H1 (cell line): Measurements from ENCODE around the gene LAT. TPM values are rescaled to one million over a fixed set of nuclear protein-coding genes. Genes with fewer than 3 reads are reported as not detected.

Experiments
- EP300 ChIP-seq, 2 experiments: IDR thresholded peaks; 1 replicate in 1 of 2; 2 replicates in 1 of 2; pipeline ENCODE4 v1.6.1; 2011 to 2012; ENCODE audit warnings: low read depth in 2 of 2, low read length in 2 of 2, mild to moderate bottlenecking in 2 of 2, borderline replicate concordance in 1 of 2, inconsistent platforms in 1 of 2, moderate library complexity in 1 of 2
- FOSL1 ChIP-seq: IDR thresholded peaks from 2 replicates; pipeline ENCODE4 v1.6.1; 2011; ENCODE audit warnings: mild to moderate bottlenecking, low read depth, low read length, moderate library complexity; ENCODE audit not compliant: insufficient read depth
- SIN3A ChIP-seq, 2 experiments: IDR thresholded peaks in 1 of 2; conservative IDR thresholded peaks in 1 of 2; 2 replicates each; pipeline ENCODE4 v1.6.1; 2011 to 2012; ENCODE audit warnings: low read length in 2 of 2, improper control_type of control experiment in 1 of 2, low read depth in 1 of 2, mild to moderate bottlenecking in 1 of 2
- SP2 ChIP-seq: IDR thresholded peaks from 2 replicates; pipeline ENCODE4 v1.6.1; 2012; ENCODE audit warnings: mild to moderate bottlenecking, low read length, inconsistent platforms
- TAF1 ChIP-seq: IDR thresholded peaks from 2 replicates; pipeline ENCODE4 v1.6.1; 2011; ENCODE audit warnings: mild to moderate bottlenecking, low read depth, low read length
- TBP ChIP-seq: IDR thresholded peaks from 2 replicates; pipeline ENCODE4 v1.6.1; 2011; ENCODE audit warnings: low read depth, low read length, improper control_type of control experiment
- YY1 ChIP-seq: IDR thresholded peaks from 2 replicates; pipeline ENCODE4 v1.6.1; 2011; ENCODE audit warnings: low read depth, mild to moderate bottlenecking, low read length
- ZNF274 ChIP-seq: IDR thresholded peaks from 2 replicates; pipeline ENCODE4 v1.7.0; 2012; ENCODE audit warnings: low read length, borderline replicate concordance; ENCODE audit errors: extremely low read depth
- polyA plus RNA-seq, 7 experiments: library from polyadenylated mRNA; depleted of rRNA in 3 of 7; stranded (reverse) in 5 of 7; unstranded in 2 of 7; fragments of >200 nt in 5 of 7; fragments of 200-250 nt in 2 of 7; gene quantifications; 1 replicate in 5 of 7; 2 replicates in 1 of 7; 4 replicates in 1 of 7; pipeline versions ENCODE4 v1.2.1 to v1.2.3, GENCODE V29; 2011 to 2013; ENCODE audit warnings: missing spikeins in 2 of 7, mixed read lengths in 2 of 7
- total RNA-seq: library from RNA; stranded (reverse); fragmentation: NEBNext Ultra II Directional; extraction: Animal tissue kit (Norgen Biotek cat#: 25700); gene quantifications from 2 replicates; pipeline ENCODE4 v1.2.1, GENCODE V29; 2021
- TF ChIP-seq, protein P1 (sequence below): fragments of 300-600 bp; sonication (generic); IDR thresholded peaks from 2 replicates; pipeline ENCODE4 v1.7.1; 2012; ENCODE audit warnings: low read length, moderate library complexity, mild to moderate bottlenecking, inconsistent platforms; ENCODE audit not compliant: insufficient replicate concordance
- TF ChIP-seq, protein P2 (sequence below): IDR thresholded peaks from 2 replicates; pipeline ENCODE4 v1.6.1; 2012; ENCODE audit warnings: low read length, inconsistent platforms

Gene LAT
- total and polyA plus RNA-seq, 2 of the 8 experiments (the other 6 are each of a cell fraction or from before 2014, with no cell fraction given): 2.7 to 3.4 TPM

DNA sequence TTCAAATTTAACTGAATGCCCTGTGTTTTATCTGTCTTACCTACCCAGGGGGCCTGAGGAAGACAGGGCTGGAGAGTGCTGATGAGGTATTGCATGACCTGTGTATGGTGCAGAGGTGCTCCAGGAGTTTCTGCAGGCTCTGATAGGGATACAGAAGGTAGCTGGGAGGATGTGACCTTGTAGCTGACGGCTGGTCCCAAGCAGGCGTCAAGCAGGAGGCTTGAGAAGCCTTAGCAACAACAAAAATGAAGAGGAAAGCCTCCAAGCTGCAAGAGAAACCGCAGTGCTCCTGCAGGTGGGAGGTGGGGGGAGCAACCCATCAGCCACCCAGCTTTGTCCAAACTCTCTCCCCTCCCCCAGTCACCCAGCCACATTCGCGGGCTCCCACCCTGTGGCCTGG lies 40.4 kb downstream of the LAT start (continued):
- TF ChIP-seq, protein P1, sequence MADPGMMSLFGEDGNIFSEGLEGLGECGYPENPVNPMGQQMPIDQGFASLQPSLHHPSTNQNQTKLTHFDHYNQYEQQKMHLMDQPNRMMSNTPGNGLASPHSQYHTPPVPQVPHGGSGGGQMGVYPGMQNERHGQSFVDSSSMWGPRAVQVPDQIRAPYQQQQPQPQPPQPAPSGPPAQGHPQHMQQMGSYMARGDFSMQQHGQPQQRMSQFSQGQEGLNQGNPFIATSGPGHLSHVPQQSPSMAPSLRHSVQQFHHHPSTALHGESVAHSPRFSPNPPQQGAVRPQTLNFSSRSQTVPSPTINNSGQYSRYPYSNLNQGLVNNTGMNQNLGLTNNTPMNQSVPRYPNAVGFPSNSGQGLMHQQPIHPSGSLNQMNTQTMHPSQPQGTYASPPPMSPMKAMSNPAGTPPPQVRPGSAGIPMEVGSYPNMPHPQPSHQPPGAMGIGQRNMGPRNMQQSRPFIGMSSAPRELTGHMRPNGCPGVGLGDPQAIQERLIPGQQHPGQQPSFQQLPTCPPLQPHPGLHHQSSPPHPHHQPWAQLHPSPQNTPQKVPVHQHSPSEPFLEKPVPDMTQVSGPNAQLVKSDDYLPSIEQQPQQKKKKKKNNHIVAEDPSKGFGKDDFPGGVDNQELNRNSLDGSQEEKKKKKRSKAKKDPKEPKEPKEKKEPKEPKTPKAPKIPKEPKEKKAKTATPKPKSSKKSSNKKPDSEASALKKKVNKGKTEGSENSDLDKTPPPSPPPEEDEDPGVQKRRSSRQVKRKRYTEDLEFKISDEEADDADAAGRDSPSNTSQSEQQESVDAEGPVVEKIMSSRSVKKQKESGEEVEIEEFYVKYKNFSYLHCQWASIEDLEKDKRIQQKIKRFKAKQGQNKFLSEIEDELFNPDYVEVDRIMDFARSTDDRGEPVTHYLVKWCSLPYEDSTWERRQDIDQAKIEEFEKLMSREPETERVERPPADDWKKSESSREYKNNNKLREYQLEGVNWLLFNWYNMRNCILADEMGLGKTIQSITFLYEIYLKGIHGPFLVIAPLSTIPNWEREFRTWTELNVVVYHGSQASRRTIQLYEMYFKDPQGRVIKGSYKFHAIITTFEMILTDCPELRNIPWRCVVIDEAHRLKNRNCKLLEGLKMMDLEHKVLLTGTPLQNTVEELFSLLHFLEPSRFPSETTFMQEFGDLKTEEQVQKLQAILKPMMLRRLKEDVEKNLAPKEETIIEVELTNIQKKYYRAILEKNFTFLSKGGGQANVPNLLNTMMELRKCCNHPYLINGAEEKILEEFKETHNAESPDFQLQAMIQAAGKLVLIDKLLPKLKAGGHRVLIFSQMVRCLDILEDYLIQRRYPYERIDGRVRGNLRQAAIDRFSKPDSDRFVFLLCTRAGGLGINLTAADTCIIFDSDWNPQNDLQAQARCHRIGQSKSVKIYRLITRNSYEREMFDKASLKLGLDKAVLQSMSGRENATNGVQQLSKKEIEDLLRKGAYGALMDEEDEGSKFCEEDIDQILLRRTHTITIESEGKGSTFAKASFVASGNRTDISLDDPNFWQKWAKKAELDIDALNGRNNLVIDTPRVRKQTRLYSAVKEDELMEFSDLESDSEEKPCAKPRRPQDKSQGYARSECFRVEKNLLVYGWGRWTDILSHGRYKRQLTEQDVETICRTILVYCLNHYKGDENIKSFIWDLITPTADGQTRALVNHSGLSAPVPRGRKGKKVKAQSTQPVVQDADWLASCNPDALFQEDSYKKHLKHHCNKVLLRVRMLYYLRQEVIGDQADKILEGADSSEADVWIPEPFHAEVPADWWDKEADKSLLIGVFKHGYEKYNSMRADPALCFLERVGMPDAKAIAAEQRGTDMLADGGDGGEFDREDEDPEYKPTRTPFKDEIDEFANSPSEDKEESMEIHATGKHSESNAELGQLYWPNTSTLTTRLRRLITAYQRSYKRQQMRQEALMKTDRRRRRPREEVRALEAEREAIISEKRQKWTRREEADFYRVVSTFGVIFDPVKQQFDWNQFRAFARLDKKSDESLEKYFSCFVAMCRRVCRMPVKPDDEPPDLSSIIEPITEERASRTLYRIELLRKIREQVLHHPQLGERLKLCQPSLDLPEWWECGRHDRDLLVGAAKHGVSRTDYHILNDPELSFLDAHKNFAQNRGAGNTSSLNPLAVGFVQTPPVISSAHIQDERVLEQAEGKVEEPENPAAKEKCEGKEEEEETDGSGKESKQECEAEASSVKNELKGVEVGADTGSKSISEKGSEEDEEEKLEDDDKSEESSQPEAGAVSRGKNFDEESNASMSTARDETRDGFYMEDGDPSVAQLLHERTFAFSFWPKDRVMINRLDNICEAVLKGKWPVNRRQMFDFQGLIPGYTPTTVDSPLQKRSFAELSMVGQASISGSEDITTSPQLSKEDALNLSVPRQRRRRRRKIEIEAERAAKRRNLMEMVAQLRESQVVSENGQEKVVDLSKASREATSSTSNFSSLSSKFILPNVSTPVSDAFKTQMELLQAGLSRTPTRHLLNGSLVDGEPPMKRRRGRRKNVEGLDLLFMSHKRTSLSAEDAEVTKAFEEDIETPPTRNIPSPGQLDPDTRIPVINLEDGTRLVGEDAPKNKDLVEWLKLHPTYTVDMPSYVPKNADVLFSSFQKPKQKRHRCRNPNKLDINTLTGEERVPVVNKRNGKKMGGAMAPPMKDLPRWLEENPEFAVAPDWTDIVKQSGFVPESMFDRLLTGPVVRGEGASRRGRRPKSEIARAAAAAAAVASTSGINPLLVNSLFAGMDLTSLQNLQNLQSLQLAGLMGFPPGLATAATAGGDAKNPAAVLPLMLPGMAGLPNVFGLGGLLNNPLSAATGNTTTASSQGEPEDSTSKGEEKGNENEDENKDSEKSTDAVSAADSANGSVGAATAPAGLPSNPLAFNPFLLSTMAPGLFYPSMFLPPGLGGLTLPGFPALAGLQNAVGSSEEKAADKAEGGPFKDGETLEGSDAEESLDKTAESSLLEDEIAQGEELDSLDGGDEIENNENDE: no peak
- TF ChIP-seq YY1 (no peak), EP300 (IDR thresholded peaks at IDR 0.05; ENCODE audit: borderline replicate concordance in 1 of 2, low read depth in 2 of 2, low read length in 2 of 2) (no peak), TAF1 (no peak), FOSL1 (no peak), SP2 (no peak), ZNF274 (no peak), SIN3A (conservative IDR thresholded peaks at IDR 0.05 in 1 of 2, IDR thresholded peaks at IDR 0.05 in 1 of 2; ENCODE audit: low read depth in 1 of 2, low read length in 2 of 2) (no peak), TBP (no peak)
- TF ChIP-seq, protein P2, sequence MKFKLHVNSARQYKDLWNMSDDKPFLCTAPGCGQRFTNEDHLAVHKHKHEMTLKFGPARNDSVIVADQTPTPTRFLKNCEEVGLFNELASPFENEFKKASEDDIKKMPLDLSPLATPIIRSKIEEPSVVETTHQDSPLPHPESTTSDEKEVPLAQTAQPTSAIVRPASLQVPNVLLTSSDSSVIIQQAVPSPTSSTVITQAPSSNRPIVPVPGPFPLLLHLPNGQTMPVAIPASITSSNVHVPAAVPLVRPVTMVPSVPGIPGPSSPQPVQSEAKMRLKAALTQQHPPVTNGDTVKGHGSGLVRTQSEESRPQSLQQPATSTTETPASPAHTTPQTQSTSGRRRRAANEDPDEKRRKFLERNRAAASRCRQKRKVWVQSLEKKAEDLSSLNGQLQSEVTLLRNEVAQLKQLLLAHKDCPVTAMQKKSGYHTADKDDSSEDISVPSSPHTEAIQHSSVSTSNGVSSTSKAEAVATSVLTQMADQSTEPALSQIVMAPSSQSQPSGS: no peak
